ENCODE data around the gene MTHFD1. TPM values are rescaled to one million over a fixed set of nuclear protein-coding genes. Genes with fewer than 3 reads are reported as not detected.

MTHFD1 gene
- total and polyA plus RNA-seq, 8 donors, result 16.4 to 53.9 (median 35.5) TPM

DNA sequence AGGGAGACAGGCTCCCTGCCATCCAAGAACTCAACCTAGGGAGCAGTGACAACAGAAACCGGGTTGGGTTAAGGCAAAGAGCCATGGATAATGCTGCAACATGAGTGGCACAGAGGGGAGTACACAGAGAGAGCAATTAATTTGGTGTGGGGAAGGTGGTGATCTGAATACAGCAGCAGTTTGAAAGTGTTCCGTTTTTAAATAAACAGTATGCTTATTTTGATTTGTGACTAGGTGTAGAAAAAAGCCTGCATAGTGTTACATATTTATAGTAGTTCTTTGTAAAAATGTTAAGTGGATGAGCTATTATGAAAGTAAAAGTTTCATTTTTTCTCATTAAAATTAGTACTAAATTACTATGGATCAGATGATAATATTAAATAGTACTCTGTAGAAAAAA is 85.9 kb downstream of the MTHFD1 start:
- Histone ChIP-seq H3K4me3 (no peak overlapping the region), H3K9me3 (no peaks in the 10 kb centered on the region), H3K27ac (no peak overlapping the region), H3K36me3 (no peaks in the 10 kb centered on the region), H3K27me3 (no peaks in the 10 kb centered on the region), H3K4me1 (no peaks in the 10 kb centered on the region)
- DNase-seq (no peak), FAIRE-seq (peak; percentile 26), ATAC-seq (no peak)
- TF ChIP-seq, protein P1, sequence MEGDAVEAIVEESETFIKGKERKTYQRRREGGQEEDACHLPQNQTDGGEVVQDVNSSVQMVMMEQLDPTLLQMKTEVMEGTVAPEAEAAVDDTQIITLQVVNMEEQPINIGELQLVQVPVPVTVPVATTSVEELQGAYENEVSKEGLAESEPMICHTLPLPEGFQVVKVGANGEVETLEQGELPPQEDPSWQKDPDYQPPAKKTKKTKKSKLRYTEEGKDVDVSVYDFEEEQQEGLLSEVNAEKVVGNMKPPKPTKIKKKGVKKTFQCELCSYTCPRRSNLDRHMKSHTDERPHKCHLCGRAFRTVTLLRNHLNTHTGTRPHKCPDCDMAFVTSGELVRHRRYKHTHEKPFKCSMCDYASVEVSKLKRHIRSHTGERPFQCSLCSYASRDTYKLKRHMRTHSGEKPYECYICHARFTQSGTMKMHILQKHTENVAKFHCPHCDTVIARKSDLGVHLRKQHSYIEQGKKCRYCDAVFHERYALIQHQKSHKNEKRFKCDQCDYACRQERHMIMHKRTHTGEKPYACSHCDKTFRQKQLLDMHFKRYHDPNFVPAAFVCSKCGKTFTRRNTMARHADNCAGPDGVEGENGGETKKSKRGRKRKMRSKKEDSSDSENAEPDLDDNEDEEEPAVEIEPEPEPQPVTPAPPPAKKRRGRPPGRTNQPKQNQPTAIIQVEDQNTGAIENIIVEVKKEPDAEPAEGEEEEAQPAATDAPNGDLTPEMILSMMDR (IDR thresholded peaks at IDR 0.05), result no peak
- 52 to 59% methylated on average over 2 of the region's 2 CpGs for WGBS, 2 donors
- intact Hi-C loops (cut with DNase I), result no loop called here

DNA sequence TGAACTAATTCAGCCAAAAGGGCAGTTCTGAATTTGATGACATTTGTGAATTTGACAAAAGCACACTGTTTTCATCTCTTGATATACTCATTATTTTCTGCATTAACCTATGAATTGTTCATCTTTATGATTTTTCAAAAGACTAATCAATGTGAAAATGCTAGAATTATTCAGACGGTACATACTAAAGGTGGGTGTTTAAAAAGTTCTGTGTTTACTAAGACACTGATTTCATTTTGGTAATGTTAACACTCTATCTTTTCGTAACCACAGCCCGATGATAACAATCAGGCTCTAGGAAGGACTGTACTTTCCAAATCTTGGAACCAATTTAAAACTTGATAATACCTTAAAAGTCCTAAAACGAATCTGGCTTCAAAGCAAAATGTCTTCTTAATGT is 86.5 kb downstream of the MTHFD1 start:
- intact Hi-C loops (cut with DNase I), result no loop called here
- no peak overlapping the region for H3K27ac ChIP-seq
- no peak overlapping the region for H3K4me3 ChIP-seq
- H3K9me3 ChIP-seq, result no peaks in the 10 kb centered on the region
- H3K27me3 ChIP-seq, result no peaks in the 10 kb centered on the region
- DNase-seq (no peak), FAIRE-seq (no peak), ATAC-seq (no peak)
- 67% methylated on average over 4 of the region's 4 CpGs for WGBS, 2 donors
- TF ChIP-seq, protein P1 (IDR thresholded peaks at IDR 0.05), result no peak
- H3K36me3 ChIP-seq, result no peaks in the 10 kb centered on the region
- H3K4me1 ChIP-seq, result no peaks in the 10 kb centered on the region

DNA sequence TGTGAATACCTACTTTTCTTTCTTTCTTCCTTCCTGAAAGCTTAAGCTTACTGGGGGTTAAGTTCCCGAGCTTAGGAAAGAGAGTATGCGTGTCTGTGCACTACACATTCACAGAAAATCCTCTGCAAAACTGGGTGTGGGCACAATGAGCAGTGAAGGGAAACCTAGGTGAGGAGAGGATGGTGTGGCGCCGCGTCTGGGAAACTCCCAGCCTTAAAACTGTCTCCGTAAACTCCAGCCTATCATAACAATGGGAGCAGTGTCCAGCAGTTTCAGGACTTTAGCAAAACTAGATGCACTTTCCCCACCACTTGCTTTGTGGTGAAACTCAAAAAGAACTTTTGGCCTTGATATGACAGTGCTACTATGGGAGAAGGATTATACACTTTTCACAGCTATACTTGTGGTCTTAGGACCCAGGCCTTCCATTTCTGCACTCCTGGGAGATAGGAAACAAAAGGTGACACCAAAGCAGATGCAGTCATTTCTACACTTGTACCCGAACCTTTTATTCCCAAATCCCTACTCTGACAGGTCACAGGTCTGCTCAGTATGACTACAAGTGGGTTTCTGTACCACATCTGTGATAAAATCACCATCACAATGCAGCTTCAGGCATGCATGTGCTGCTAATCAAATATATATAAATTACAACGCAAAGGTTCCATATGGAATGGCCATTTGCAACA is 87.6 kb downstream of the MTHFD1 start:
- TF ChIP-seq, protein P1 (IDR thresholded peaks at IDR 0.05), result no peak
- no peaks in the 10 kb centered on the region for H3K27me3 ChIP-seq
- FAIRE-seq (no peak), ATAC-seq (no peak), DNase-seq (no peak)
- no peaks in the 10 kb centered on the region for H3K9me3 ChIP-seq
- H3K27ac ChIP-seq, result no peak overlapping the region
- no peaks in the 10 kb centered on the region for H3K36me3 ChIP-seq
- H3K4me1 ChIP-seq, result no peaks in the 10 kb centered on the region
- 89 to 91% methylated on average over 8 of the region's 8 CpGs for WGBS, 2 donors
- intact Hi-C loops (cut with DNase I), result no loop called here
- H3K4me3 ChIP-seq, result no peak overlapping the region

DNA sequence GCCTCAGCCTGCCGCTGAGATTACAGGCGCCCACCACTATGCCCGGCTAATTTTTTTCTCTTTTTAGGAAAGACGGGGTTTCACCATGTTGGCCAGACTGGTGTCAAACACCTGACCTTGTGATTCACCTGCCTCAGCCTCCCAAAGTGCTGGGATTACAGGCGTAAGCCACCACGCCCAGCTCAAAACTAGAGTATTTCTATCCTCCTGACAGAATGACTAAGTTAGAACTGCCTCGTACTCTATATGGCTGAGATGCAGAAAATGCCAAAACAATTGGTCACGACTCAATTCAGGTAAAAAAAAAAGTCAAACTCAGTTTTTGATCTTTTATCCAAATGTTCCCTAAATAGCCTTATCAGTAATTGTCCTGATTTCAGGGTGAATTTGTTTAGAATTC is 88.3 kb downstream of the MTHFD1 start:
- 88 to 95% methylated on average over 8 of the region's 8 CpGs for WGBS, 2 donors
- ATAC-seq, result no peak
- Histone ChIP-seq H3K27ac (no peak overlapping the region), H3K4me1 (no peaks in the 10 kb centered on the region), H3K36me3 (no peaks in the 10 kb centered on the region), H3K9me3 (no peaks in the 10 kb centered on the region), H3K27me3 (no peaks in the 10 kb centered on the region), H3K4me3 (no peak overlapping the region)
- TF ChIP-seq, protein P1 (IDR thresholded peaks at IDR 0.05), result no peak
- intact Hi-C loops (cut with DNase I), result no loop called here
- DNase-seq, result no peak
- no peak for FAIRE-seq

DNA sequence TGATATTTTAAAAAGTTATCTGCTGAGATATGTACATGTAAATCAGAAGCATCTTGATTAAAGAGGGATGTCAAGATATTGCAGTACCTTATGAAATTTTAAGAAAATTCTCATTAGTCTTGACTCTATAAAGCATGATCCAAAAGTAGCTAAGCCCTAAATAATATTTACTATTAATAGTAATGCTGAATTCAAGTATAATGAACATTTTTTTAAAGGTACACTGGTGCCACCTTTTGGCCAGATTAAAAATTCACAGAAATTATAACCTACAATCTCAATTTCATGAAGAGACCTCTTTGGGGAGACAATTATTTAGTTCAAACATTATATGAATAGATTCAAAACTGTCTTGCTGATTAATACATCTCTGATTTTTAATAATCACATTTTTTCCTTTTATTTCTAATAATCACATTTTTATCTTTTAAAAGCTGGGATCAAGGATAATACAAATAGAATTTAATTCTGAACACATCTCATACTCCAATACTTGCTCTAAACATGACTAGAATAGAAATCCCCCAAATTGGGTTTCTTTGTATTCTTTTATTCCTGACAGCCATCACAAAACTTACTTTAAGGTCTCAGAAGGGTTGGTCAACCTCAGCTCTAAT is 90.6 kb downstream of the MTHFD1 start:
- ATAC-seq, result peak in 3 of 4 donors; percentile 34 to 54 (median 50)
- FAIRE-seq, result peak; percentile 96
- no peaks in the 10 kb centered on the region for H3K4me1 ChIP-seq
- TF ChIP-seq, protein P1 (IDR thresholded peaks at IDR 0.05), result peak in 2 of 4 donors; percentile 14 to 21
- no peak overlapping the region for H3K27ac ChIP-seq
- no peak for DNase-seq
- no peak overlapping the region for H3K4me3 ChIP-seq
- H3K27me3 ChIP-seq, result no peaks in the 10 kb centered on the region
- H3K36me3 ChIP-seq, result no peaks in the 10 kb centered on the region
- no peaks in the 10 kb centered on the region for H3K9me3 ChIP-seq
- intact Hi-C loops (cut with DNase I), result no loop called here
